Measurements from ENCODE around the gene FUBP3.

DNA sequence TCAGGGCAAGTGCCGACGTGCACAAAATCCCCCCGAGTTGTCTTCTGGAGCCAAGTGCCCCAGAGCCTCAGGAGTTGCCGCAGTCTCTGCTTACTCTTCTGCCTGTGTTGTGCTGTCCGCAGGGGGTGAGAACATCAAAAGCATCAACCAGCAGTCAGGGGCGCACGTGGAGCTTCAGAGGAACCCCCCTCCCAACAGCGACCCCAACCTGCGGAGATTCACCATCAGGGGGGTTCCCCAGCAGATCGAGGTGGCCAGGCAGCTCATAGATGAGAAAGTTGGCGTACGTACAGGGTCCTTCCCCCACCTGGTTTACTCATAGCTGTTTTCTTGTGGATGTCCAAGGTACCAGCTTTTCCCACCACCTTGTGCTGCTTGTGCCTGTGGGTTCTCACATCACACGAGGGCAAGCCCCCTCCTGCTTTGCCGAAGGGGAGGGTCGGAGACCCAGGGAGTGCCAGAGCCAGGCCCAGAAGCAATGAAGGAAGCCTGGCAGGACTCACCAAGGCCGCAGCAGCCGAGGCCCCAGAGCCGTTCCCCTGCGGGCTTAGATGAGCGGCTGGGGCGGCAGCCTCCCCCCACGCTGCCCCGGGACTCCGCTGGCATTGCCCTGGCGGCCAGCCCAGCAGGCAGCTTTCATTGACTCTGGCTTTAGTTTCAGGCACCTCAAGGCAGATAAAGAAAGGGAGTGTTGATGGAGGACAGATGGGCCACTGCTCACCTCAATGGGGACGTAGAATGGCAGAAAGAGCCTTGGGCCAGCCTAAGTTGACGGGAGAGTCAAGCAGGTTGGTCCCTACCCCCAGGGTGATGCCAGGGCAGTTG, 51.3 kb downstream of the FUBP3 start:
- TF ChIP-seq, protein P1, sequence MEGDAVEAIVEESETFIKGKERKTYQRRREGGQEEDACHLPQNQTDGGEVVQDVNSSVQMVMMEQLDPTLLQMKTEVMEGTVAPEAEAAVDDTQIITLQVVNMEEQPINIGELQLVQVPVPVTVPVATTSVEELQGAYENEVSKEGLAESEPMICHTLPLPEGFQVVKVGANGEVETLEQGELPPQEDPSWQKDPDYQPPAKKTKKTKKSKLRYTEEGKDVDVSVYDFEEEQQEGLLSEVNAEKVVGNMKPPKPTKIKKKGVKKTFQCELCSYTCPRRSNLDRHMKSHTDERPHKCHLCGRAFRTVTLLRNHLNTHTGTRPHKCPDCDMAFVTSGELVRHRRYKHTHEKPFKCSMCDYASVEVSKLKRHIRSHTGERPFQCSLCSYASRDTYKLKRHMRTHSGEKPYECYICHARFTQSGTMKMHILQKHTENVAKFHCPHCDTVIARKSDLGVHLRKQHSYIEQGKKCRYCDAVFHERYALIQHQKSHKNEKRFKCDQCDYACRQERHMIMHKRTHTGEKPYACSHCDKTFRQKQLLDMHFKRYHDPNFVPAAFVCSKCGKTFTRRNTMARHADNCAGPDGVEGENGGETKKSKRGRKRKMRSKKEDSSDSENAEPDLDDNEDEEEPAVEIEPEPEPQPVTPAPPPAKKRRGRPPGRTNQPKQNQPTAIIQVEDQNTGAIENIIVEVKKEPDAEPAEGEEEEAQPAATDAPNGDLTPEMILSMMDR (IDR thresholded peaks at IDR 0.05), result no peak
- no peak for TF ChIP-seq POLR2A (IDR thresholded peaks at IDR 0.05)
